HEK293 (cell line): ENCODE results near the gene TMEM181.

Experiments
- CTCF ChIA-PET: fragments of 350-600 bp; formaldehyde crosslinking; extraction: SDS; loops from one replicate; lab custom pipeline; 2021; ENCODE audit warnings: antibody characterized with exemption; lab: Yijun Ruan, JAX
- POLR2A ChIA-PET: fragments of 300-600 bp; formaldehyde crosslinking; extraction: SDS; loops from one replicate; lab custom pipeline; 2020; ENCODE audit warnings: antibody characterized with exemption, inconsistent platforms; lab: Yijun Ruan, JAX
- H3K27ac ChIP-seq: fragments of 200-500 bp; sonication (Bioruptor generic); 2 replicates; pipeline ENCODE4 v1.5.1; 2014; ENCODE audit warnings: low read depth, low read length, control low read depth, inconsistent platforms; ENCODE audit errors: extremely low read depth
- H3K36me3 ChIP-seq, 2 experiments: fragments of 200-500 bp in 1 of 2; sonication (Bioruptor generic) in 1 of 2; 1 replicate in 1 of 2; 2 replicates in 1 of 2; pipeline ENCODE4 v1.5.1; 2014 to 2017; ENCODE audit warnings: inconsistent platforms in 2 of 2, low read length in 2 of 2; ENCODE audit not compliant: control insufficient read depth in 2 of 2, insufficient read depth in 1 of 2
- H3K4me1 ChIP-seq: fragments of 200-500 bp; sonication (Bioruptor generic); 2 replicates; pipeline ENCODE4 v1.5.1; 2014; ENCODE audit warnings: mild to moderate bottlenecking, low read length, inconsistent platforms; ENCODE audit not compliant: control insufficient read depth, insufficient read depth
- H3K4me3 ChIP-seq: 2 replicates; pipeline ENCODE4 v1.5.1; 2011; ENCODE audit warnings: low read depth, mild to moderate bottlenecking, control low read depth, low read length, moderate library complexity
- H3K9me3 ChIP-seq: fragments of 200-500 bp; sonication (Bioruptor generic); 2 replicates; pipeline ENCODE4 v1.5.1; 2014; ENCODE audit warnings: low read depth, low read length, inconsistent platforms; ENCODE audit not compliant: control insufficient read depth, insufficient read depth
- BCL11A ChIP-seq: fragments of 450-650 bp; formaldehyde crosslinking; IDR thresholded peaks from 2 replicates; pipeline ENCODE4 v1.5.1; 2016; ENCODE audit warnings: low read depth, missing biosample characterization, missing genetic modification characterization
- IKZF3 ChIP-seq: fragments of 450-650 bp; IDR thresholded peaks from 2 replicates; pipeline ENCODE4 v1.5.0; 2018; ENCODE audit warnings: missing biosample characterization, mild to moderate bottlenecking, missing genetic modification characterization, moderate library complexity
- KLF9 ChIP-seq: fragments of 450-650 bp; formaldehyde crosslinking; IDR thresholded peaks from 2 replicates; pipeline ENCODE4 v1.5.1; 2016; ENCODE audit warnings: missing biosample characterization, missing genetic modification characterization, low read depth
- MZF1 ChIP-seq: fragments of 450-650 bp; formaldehyde crosslinking; IDR thresholded peaks from 2 replicates; pipeline ENCODE4 v1.5.1; 2017; ENCODE audit warnings: missing biosample characterization, missing genetic modification characterization, borderline replicate concordance
- OSR2 ChIP-seq: fragments of 450-650 bp; formaldehyde crosslinking; IDR thresholded peaks from 2 replicates; pipeline ENCODE4 v1.5.1; 2016; ENCODE audit warnings: missing biosample characterization, missing genetic modification characterization
- PRDM10 ChIP-seq: fragments of 450-650 bp; formaldehyde crosslinking; IDR thresholded peaks from 2 replicates; pipeline ENCODE4 v1.5.1; 2016; ENCODE audit warnings: missing biosample characterization, missing genetic modification characterization
- SP2 ChIP-seq: fragments of 450-650 bp; formaldehyde crosslinking; IDR thresholded peaks from 2 replicates; pipeline ENCODE4 v1.5.1; 2016; ENCODE audit warnings: missing biosample characterization, missing genetic modification characterization
- SP7 ChIP-seq: fragments of 450-650 bp; formaldehyde crosslinking; IDR thresholded peaks from 2 replicates; pipeline ENCODE4 v1.5.1; 2016; ENCODE audit warnings: missing biosample characterization, missing genetic modification characterization
- ZBTB1 ChIP-seq: fragments of 450-650 bp; formaldehyde crosslinking; IDR thresholded peaks from 2 replicates; pipeline ENCODE4 v1.5.1; 2016; ENCODE audit warnings: missing biosample characterization, missing genetic modification characterization
- ZNF138 ChIP-seq: fragments of 450-650 bp; formaldehyde crosslinking; IDR thresholded peaks from 2 replicates; pipeline ENCODE4 v1.5.1; 2016; ENCODE audit warnings: missing biosample characterization, missing genetic modification characterization, borderline replicate concordance
- ZNF214 ChIP-seq: fragments of 450-650 bp; formaldehyde crosslinking; IDR thresholded peaks from 2 replicates; pipeline ENCODE4 v1.5.1; 2017; ENCODE audit warnings: missing biosample characterization, mild to moderate bottlenecking, missing genetic modification characterization, borderline replicate concordance
- ZNF37A ChIP-seq: fragments of 450-650 bp; IDR thresholded peaks from 2 replicates; pipeline ENCODE4 v1.5.1; 2018; ENCODE audit warnings: missing biosample characterization, missing genetic modification characterization
- ZNF404 ChIP-seq: fragments of 450-650 bp; formaldehyde crosslinking; IDR thresholded peaks from 2 replicates; pipeline ENCODE4 v1.5.1; 2017; ENCODE audit warnings: missing biosample characterization, missing genetic modification characterization
- ZNF426 ChIP-seq: fragments of 450-650 bp; formaldehyde crosslinking; IDR thresholded peaks from 2 replicates; pipeline ENCODE4 v1.5.1; 2017; ENCODE audit warnings: missing biosample characterization, missing genetic modification characterization, mild to moderate bottlenecking, inconsistent platforms, moderate library complexity
- ZNF555 ChIP-seq: fragments of 450-650 bp; formaldehyde crosslinking; conservative IDR thresholded peaks from 2 replicates; pipeline ENCODE4 v1.5.1; 2017; ENCODE audit warnings: missing biosample characterization, mild to moderate bottlenecking, missing genetic modification characterization, inconsistent platforms
- ZNF677 ChIP-seq: fragments of 450-650 bp; IDR thresholded peaks from 2 replicates; pipeline ENCODE4 v1.5.0; 2018; ENCODE audit warnings: missing biosample characterization, mild to moderate bottlenecking, missing genetic modification characterization, moderate library complexity
- ZNF791 ChIP-seq: fragments of 450-650 bp; formaldehyde crosslinking; IDR thresholded peaks from 2 replicates; pipeline ENCODE4 v1.5.1; 2016; ENCODE audit warnings: missing biosample characterization, missing genetic modification characterization
- ZSCAN30 ChIP-seq: fragments of 450-650 bp; IDR thresholded peaks from 2 replicates; pipeline ENCODE4 v1.5.1; 2018; ENCODE audit warnings: missing biosample characterization, mild to moderate bottlenecking, missing genetic modification characterization, moderate library complexity
- TF ChIP-seq, protein P1 (sequence below): fragments of 450-650 bp; formaldehyde crosslinking; IDR thresholded peaks from 2 replicates; pipeline ENCODE4 v1.5.1; 2017; ENCODE audit warnings: missing biosample characterization, missing genetic modification characterization
- TF ChIP-seq, protein P2 (sequence below): fragments of 450-650 bp; IDR thresholded peaks from 2 replicates; pipeline ENCODE4 v1.5.1; 2018; ENCODE audit warnings: missing biosample characterization, missing genetic modification characterization

Gene TMEM181

DNA sequence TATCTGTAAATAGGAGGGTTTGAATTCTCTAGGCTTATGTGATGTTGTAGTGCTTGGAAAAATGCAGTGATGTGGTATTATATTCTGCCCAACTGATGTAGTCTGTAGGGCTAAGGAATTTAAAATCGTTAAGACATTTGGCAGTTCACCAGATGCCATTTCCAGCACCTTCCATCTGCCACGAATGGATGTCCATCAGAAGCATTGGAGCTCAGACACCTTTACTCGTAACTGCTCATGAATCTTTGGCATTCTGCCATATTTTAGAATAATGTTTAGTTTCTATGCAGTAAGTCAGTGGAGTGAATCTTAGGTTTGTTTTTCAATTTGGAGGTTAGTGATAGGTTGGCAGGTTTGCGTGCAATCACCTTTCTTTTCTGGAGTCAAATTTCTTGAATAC, 87.6 kb downstream of the TMEM181 start:
- Histone ChIP-seq H3K36me3 (no peaks in the 10 kb centered on the region), H3K9me3 (no peaks in the 10 kb centered on the region), H3K4me1 (peaks cover 8% of the 10 kb centered on the region), H3K4me3 (no peak overlapping the region), H3K27ac (no peak overlapping the region)
- no peak for TF ChIP-seq IKZF3
- TF ChIP-seq ZNF214 = no peak
- TF ChIP-seq ZSCAN30 (tag by site-specific recombination) = no peak
- TF ChIP-seq, protein P1, sequence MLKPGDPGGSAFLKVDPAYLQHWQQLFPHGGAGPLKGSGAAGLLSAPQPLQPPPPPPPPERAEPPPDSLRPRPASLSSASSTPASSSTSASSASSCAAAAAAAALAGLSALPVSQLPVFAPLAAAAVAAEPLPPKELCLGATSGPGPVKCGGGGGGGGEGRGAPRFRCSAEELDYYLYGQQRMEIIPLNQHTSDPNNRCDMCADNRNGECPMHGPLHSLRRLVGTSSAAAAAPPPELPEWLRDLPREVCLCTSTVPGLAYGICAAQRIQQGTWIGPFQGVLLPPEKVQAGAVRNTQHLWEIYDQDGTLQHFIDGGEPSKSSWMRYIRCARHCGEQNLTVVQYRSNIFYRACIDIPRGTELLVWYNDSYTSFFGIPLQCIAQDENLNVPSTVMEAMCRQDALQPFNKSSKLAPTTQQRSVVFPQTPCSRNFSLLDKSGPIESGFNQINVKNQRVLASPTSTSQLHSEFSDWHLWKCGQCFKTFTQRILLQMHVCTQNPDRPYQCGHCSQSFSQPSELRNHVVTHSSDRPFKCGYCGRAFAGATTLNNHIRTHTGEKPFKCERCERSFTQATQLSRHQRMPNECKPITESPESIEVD = no peak
- no peak for TF ChIP-seq KLF9
- TF ChIP-seq, protein P2, sequence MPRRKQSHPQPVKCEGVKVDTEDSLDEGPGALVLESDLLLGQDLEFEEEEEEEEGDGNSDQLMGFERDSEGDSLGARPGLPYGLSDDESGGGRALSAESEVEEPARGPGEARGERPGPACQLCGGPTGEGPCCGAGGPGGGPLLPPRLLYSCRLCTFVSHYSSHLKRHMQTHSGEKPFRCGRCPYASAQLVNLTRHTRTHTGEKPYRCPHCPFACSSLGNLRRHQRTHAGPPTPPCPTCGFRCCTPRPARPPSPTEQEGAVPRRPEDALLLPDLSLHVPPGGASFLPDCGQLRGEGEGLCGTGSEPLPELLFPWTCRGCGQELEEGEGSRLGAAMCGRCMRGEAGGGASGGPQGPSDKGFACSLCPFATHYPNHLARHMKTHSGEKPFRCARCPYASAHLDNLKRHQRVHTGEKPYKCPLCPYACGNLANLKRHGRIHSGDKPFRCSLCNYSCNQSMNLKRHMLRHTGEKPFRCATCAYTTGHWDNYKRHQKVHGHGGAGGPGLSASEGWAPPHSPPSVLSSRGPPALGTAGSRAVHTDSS (tag by site-specific recombination) = no peak
- TF ChIP-seq BCL11A (tag by site-specific recombination) = no peak
- TF ChIP-seq SP2 = no peak
- TF ChIP-seq ZNF37A (tag by site-specific recombination) = no peak
- no peak for TF ChIP-seq ZNF138 (tag by site-specific recombination)
- no peak for TF ChIP-seq PRDM10 (tag by site-specific recombination)
- TF ChIP-seq ZBTB1 (tag by site-specific recombination) = no peak
- TF ChIP-seq ZNF555 = no peak
- no peak for TF ChIP-seq ZNF426 (tag by site-specific recombination)
- CTCF ChIA-PET = interaction anchor here (1.0 to 1.5 kb wide), 2 partner anchors 17 to 442 kb away, joined by 3 to 5 read pairs; no protein-coding TSS in a partner anchor
- POLR2A ChIA-PET = no interaction called here

- H3K27ac ChIP-seq = no peak overlapping the region
- peaks cover 5% of the 10 kb centered on the region; the same call in 1 of the 2 replicates for H3K4me1 ChIP-seq
- no peaks in the 10 kb centered on the region for H3K36me3 ChIP-seq
- TF ChIP-seq SP7 (tag by site-specific recombination) (no peak), ZNF677 (tag by site-specific recombination) (no peak), OSR2 (no peak), ZNF404 (tag by site-specific recombination) (no peak), ZNF791 (tag by site-specific recombination) (no peak), MZF1 (tag by site-specific recombination) (no peak)
- no peaks in the 10 kb centered on the region for H3K9me3 ChIP-seq
- ChIA-PET CTCF (interaction anchor here (1.8 kb wide), 1 partner anchor 43 kb away, joined by 5 read pairs; no protein-coding TSS in a partner anchor), POLR2A (no interaction called here)
- H3K4me3 ChIP-seq = no peak overlapping the region
These were observed 88.8 kb downstream of the TMEM181 start for GRCh38 chr6:158648682-158649131.
